Activated CD4-positive, alpha-beta T cell treated with anti-CD3 and anti-CD28 coated beads for 1 hour (primary cell): ENCODE results near the gene CORO7.
"Not testable (repeated sequence)": the region's sequence is repeated elsewhere in the genome, so short reads cannot be mapped to it uniquely, and the experiment has no call there.

Experiments
- DNase-seq: peaks from one replicate; pipeline ENCODE4 v3.0.0-alpha.2; 2020

Gene CORO7

DNA sequence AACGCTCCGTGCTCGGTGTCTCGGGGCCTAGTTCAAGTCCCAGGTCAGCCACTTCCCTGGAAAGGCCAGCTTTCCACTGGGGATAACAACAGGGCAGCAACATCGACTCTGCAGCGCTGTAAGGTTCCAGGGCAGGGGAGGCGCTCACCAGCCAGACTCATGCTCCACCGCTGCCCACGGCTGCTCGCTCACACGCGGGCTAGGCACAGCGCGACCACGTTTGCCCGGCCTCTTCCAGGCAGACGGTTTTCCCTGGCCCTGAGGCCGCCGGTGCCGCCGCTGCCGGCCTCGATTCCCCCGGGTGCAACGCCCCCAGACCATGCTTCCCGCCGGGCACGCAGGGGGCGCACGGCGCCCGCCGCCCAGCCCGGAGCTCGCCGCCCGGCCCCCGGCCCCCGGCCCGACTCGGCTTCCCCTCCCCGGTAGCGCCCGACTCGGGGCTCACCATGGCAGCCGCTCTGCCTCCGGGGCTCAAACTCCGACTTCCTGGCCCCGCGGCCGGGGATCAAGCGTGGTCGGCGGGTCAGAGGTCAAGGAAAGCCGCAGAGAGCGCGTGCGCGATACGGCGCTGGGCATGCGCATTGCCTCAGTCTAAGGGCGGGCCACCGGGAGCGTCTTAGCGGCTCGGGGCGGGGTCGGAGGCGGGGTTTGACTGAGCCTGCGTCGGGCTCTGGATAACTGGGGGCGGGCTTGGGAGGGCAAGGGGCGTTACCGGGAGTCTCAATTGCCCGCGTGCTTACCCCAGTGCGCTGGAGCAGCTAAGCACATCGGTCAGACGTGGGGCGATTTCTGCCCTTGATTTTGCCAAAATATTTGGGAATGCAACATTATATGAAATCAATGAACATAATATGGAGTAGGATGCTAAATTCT, 65.4 kb downstream of the CORO7 start, which contains the start of gene PAM16:
PAM16 (minus strand) TSS at position 535 of the 873 bp plus-strand sequence; CDS start at position 448, 87 bp downstream.
- DNase-seq = peak; percentile 96

DNA sequence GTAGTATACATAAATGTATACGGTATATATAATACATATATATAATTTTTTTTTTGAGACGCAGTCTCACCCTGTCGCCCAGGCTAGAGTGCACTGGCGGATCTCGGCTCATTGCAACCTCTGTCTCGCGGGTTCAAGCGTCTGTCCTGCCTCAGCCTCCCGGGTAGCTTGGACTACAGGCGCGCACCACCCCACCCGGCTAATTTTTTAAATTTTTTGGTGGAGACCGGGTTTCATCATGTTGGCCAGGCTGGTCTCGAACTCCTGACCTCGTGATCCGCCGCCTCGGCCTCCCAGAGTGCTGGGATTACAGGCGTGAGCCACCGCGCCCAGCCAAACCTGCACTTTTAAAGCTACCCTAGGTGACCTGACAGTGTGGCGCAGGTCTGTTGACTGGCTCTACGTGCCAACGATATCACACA, 66.0 kb downstream of the CORO7 start:
- DNase-seq = no peak

DNA sequence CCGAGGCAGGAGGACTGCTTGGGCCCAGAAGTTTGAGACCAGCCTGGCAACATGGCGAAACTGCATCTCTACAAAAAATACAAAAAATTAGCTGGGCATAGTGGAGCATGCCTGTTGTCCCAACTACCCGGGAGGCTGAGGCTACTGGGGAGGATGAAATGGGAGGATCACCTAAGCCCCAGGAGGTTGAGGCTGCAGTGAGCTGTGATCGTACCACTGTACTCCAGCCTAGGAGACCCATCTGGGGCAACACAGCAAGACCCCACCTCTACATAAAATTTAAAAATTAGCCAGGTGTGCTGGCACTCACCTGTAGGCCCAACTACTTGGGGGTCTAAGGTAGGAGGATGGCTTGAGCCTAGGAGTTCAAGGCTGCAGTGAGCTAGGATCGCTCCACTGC, 67.1 kb downstream of the CORO7 start:
- DNase-seq = no peak

DNA sequence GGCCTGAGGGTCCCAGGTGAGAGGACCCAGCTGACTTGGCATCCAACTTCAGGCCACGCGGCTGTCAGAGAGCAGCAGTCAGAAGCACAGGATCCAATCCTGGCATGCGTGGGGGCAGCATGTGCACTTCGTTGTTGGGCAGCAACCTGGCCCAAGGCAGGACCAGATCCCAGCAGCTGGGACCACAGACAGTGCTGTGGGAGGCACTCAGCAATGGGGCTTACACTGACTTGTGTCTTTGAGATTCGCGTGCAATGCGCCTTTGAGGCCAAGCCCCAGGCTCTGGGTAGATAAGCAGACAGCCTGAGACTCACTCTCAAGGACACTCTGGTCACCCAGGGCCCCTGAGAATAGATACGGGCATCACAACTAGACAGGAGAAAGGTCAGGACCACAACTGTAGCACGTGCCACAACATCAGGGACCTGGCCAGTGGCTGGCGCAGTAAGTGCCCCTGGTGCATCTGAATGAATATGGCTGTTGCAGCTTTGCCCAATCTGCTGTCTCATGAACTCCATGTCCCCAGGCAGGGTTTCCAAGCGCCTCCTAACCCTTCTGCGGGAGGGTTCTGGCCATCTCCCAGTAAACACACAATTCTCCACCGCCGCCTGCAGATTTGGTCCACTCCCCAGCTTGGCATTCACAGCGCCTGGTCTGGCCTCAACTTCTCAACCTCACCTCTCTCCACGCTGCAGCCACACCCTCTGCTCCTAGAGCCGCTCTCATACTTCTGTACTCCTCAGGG, 68.5 kb downstream of the CORO7 start:
- DNase-seq = no peak

DNA sequence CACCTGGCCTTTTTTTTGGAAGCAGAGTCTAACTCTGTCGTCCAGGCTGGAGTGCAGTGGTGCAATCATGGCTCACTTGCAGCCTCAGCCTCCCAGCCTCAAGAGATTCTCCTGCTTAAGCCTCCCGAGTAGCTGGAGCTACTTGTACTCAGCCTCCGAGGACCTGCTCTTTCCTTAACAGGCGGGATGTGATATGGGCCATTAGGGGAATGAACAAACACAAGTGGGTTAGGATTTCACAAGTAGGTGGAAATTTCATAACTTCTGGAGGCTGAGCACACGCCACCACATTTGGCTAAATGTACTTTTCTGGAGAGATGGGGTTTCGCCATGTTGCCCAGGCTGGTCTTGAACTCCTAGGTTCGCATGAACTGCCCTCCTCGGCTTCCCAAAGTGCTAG, 69.4 kb downstream of the CORO7 start:
- no peak for DNase-seq

DNA sequence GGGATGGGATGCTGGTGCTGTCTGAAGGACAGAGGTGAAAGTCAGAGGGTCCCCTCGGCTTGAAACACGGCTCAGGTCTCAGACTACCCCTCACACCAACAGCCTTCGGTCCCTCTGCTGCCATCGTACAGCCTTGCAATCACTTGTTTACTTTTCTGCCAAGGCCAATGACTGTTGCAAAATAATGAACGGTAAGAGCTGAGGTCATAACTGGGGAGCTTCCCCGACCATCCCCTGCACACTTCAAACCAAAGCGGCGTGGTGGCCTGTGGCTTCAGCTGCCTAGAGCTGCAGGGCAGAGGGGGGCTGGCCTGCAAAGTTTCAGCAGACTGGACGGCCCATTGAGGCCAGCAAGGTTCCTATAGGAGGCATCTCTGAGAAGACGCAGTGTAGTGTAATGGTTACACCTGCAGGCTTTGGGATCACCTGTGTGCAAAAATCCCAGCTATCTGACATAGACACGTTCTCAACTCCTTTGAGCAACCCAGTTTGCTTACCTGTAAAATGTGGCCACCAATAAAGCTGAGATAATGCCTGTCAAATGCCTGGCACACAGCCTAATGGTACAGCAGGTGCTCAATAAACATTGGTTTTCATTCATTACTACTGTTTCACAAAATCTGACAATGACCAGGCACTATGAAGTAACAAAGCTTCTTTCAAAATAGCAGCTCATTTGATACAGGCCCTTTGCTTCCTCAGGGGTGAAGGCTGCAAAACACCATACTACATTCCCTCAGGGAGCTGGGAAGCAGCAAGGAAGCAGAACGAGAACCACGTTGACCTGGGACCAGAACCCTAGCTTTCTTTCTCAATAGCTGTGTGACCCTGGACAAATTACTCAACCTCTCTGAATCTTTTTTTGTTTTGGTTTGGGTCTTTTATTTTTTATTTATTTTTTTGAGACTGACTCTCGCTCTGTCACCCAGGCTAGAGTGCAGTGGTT, 70.3 kb downstream of the CORO7 start:
- no peak for DNase-seq

DNA sequence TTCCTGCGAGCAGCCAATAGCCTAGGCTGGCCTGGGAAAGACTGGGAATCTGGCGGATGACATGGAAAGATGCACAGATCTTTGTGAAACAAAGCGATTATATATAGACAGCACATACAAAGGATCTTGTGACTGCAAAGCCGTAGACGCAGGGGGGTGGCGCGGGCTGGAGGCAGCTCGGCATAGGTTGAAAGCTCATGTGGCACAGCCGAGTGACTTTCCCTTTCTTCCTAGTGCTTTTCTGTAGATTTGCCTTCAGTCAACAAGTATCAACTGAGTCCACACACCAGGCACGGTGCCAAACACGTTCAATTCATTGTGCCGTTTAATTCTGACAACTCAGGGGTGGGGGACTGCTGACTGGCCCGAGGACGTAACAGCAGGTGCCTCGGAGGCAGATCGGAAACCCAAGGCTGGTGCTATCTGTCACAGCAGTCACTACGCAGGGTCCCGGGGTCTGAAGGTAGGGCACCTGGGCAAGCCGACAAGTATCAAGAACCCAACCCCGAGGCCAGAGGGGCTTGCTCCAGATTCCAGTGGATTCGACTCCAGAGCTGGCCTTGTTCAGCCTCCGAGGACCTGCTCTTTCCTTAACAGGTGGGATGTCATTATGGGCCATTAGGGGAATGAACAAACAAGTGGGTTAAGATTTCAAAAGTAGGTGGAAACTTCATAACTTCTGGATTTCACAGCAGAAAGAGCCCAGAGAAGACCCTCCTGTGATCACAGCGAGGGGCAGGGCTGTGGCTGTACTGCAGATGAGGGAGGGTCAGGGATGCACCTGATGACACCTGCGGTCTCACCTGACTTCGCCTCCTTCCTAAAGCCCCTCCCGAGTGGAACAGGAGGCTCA, 71.2 kb downstream of the CORO7 start:
- no peak for DNase-seq

DNA sequence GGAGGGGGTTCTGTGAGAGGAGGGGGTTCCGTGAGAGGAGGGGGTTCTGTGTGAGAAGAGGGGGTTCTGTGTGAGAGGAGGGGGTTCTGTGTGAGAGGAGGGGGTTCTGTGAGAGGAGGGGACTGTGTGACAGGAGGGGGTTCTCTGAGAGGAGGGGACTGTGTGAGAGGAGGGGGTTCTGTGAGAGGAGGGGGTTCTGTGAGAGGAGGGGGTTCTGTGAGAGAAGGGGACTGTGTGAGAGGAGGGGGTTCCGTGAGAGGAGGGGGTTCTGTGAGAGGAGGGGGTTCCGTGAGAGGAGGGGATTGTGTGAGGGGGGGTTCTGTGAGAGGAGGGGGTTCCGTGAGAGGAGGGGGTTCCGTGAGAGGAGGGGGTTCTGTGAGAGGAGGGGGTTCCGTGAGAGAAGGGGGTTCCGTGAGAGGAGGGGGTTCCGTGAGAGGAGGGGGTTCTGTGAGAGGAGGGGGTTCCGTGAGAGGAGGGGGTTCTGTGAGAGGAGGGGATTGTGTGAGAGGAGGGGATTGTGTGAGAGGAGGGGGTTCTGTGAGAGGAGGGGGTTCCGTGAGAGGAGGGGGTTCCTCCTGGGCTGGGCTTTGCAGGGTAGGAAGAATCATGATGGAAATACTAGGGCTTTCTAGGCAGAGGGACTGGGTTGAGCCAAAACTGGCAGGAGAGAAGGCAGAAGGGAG, 72.0 kb downstream of the CORO7 start:
- DNase-seq = not testable (repeated sequence)

DNA sequence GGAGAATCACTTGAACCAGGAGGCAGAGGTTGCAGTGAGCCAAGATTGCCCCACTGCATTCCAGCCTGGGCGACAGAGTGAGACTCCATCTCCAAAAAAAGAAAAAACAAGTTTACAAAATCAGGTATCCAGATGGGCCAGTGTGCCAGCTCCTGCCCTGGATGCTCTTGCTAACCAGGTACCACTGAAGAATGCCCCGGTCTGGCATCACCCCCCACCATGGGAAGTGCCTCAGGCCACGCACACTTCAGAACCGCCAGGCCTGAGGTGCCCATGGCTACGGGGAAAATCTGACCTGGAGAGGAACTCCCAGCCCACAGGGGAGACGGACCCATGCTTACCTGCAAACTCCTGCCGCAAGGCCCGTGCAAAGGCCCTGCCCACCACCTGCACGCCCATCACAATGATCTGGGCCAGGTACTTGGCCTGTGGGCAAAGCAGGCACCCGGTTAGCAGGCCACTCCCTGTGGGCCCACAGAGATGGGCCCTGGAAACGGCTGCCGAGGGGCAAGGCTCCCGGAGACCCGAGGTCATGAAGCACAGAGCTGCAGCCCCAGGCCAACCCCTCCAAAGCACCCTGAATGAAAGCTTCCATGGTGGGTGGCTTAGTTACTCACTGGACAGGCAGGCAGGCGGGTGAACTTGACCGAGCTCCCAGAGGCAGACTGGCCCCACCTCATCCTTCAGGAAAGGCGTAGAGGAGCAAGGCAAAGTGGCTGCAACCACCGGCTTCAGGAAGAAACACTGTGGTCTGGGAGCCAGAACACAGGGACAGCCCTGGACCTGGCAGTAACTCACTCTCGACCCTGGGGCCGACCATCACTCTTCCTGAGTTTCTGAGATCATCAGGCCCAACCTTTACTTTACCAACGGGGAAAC, 73.3 kb downstream of the CORO7 start:
- DNase-seq = no peak

DNA sequence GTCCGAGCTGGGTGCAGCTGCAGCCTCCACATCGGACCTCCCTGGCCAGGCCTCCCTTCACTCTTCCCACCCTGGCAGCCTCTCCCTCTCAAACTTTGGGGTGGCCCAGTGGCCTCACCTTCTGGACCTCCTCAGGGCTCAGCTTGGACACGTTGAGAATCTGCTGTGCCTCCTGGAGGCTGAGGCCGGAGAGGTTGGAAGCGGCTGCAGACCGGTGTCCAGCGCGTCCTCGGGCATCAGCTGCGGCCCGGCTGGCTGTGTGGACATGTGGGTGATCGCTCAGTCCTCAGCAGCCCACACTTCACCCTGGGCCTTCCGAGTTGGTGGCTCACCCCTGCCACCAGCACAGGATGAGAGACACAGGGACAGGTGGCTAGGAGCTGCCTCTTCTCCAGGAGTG, 75.1 kb downstream of the CORO7 start:
- no peak for DNase-seq

DNA sequence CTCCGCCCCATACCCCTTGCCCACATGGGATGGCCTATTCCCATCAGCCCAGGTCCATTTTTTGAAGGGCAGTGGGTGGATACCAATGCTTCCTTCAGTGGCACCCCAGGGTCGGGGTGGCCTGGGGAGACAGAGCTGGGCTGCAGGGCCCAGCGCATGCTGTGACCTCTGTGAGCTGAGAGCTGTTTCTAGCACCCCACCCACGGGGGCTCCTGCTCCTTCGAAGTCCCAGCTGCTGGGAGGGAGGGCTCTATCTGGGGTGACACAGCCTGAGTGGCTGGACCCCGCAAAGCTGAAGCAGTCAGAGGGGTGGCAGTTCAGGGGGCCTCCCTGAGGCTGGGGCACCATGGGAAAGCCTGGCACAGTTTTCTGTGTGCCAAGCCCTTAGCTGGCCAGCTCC, 76.0 kb downstream of the CORO7 start:
- DNase-seq = no peak

DNA sequence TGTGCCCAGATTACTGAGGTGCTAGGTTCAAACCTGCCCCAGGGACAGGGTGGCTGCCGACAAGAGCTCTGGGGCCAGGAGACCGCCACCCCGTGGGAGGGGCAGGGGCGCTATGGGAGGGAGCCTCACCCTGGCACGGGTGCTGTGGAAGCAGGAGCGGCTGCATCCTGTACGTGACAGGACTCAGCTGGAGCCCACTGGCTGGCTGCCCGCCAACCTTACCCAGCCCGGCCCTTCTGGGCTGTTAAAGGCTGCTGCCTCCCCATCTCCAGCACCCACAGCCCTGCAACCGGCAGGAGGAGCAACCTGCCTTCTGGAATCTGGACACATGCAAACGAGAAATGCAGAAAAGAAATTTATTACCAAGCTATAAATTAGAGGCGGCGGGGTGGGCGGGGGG, 76.5 kb downstream of the CORO7 start:
- DNase-seq = no peak

DNA sequence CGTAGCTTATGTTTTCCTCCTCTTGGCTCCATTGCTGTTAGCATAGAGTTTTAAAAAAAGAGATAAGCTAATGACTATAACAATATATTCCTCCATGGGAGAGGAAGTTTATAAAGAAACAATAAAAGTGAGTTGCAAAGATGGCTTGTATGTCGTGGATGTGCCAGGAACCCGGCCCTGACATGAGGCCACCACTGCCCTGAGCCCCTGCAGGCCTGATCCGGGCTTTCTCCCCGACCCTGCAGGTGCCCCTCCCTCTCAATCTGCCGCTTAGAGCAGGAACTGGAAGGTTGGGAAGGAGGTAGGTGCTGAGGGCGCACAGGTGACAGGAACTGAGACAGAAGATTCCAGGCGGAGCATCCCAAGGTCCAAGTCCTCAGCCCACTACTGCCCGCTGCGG, 76.9 kb downstream of the CORO7 start:
- no peak for DNase-seq

DNA sequence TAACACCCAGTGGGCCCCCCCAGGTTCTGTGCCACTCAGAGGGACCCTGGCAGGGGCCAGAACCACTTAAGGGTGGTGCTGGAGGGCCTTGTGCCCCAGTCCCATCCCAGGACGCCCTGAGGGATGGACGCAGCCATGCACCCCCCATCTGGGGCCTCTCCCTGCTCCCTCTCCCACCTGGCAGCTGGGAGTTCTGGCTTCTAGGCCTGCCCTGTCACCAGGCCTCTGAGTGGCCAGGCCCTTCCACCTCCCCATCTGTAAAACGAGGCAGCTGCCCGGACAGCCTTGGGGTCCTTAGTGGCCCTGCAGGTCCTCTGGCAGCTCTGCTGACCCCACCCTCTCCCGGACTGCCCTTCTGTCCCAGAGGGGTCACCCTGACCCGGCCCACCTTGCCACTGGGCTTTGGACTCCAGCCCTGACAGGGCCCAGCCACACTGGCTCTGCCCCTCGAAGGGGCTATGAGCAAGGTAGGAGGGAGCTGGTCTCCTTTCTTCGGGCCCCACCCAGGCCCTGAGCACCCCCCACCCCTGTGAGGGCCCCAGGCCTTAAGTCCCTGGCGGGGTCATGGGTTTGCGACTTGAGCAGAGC, 77.6 kb downstream of the CORO7 start:
- no peak for DNase-seq

DNA sequence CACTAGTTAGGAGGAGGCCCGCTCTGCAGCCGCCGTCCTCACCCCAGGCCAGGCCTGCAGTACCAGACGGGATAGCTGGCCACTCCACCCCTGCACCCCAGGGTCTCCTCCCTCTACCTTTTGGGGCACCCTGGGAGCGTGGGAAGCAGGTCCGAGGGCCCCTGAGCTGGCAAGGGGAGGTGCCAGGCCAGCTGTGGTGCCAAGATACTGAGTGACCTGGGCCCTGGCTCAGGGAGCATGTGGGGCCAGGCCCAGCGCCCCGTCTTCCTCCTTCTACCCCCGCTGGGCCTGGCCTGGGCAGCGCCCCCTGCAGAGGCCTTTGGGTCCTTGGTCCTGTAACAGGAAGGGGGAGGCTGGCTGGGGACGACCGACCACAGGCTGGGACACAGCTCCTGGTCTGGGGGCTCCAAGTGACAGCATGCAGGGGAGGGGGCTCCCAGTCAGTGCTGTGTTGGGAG, 78.2 kb downstream of the CORO7 start:
- no peak for DNase-seq

DNA sequence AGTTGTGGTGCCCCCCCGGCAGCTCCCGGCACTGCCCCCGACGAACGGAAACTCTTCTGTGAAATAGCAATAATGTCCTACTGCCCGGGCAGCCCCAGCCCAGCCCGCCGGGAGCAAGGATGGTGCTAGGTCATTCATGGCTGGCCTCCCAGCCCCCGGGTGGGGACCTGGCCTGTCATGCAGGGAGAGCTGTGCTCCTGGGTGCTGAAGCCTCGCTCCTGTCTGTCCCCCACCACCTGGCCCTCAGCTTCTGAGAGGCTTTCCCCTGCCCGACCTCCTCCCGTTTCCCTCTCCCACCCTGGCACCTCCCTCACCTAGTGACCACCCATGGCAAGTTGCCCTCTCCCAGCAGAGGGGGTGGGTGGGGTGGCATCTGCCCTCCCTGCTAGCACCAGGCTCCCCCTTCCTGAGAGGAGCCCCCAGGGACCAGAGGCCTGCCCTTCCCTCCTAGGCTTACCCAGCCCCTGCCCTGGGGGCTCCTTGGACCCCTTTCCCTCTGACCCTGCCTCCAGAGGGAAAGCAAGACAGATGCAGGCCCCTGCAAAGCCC, 78.8 kb downstream of the CORO7 start:
- no peak for DNase-seq

DNA sequence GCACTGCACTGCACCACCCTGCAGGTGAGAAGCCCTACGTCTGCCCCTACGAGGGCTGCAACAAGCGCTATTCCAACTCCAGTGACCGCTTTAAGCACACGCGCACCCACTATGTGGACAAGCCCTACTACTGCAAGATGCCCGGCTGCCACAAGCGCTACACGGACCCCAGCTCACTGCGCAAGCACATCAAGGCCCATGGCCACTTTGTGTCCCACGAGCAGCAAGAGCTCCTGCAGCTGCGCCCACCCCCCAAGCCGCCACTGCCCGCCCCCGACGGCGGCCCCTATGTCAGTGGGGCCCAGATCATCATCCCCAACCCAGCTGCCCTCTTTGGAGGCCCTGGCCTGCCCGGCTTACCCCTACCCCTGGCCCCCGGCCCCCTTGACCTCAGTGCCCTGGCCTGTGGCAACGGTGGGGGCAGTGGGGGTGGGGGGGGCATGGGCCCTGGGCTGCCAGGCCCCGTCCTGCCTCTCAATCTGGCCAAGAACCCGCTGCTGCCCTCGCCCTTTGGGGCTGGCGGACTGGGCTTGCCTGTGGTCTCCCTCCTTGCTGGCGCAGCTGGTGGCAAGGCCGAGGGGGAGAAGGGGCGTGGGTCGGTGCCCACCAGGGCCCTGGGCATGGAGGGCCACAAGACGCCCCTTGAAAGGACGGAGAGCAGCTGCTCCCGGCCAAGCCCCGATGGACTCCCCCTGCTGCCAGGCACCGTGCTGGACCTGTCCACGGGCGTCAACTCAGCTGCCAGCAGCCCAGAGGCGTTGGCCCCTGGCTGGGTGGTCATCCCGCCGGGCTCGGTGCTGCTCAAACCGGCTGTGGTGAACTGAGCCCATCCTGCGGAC, 79.5 kb downstream of the CORO7 start:
- no peak for DNase-seq

DNA sequence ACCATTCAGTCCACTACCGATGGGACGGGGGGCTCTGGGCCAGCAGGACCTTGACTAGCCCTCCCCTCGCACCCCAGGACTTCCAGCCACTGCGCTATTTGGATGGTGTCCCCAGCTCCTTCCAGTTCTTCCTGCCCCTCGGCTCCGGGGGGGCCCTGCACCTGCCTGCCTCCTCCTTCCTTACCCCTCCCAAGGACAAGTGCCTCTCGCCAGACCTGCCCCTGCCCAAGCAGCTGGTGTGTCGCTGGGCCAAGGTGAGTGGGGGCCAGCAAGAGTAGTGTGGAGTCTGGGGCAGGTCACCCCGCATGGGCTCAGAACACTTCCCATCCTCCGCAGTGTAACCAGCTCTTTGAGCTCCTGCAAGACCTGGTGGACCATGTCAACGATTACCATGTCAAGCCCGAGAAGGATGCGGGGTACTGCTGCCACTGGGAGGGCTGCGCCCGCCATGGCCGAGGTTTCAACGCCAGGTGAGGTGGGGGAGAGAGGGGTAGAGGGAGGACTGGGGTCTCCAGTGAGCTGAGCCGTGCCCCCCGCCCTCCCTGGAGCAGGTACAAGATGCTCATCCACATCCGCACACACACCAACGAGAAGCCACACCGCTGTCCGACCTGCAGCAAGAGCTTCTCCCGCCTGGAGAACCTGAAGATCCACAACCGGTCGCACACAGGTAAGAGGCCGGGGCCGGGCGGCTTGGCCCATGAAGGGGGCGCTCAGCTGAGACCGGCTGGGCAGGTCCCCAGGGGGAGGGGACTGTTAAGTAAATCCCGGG, 81.5 kb downstream of the CORO7 start:
- DNase-seq = no peak
